Measurements from ENCODE around the gene ACSL6. TPM values are rescaled to one million over a fixed set of nuclear protein-coding genes. Genes with fewer than 3 reads are reported as not detected.

Gene ACSL6
- total and polyA plus RNA-seq, 4 donors = 0.10 to 6.7 (median 0.38) TPM

DNA sequence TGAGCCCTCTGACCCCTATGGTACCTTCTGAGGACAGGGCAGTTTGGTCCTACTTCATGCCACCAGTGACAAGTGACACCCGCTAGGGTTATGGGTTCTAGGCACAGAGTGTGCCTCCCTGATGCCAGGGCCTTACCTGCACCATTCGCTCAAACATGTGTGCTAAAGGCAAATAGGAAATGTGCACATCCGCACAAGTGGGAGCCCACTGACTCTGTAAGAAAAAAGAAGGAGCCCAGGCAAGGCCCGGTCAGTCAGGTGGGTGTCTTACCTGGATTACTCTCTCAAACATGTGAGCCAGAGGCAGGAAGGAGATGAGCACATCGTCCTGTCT lies 36.9 kb downstream of the ACSL6 start:
- DNase-seq (no peak), ATAC-seq (ENCODE audit: insufficient read depth, low FRiP score) (no peak)
- TF ChIP-seq CTCF (IDR thresholded peaks at IDR 0.05; ENCODE audit: control extremely low read depth, extremely low read depth) = no peak
- WGBS, 2 donors = 74 to 77% methylated on average over 5 of the region's 5 CpGs
- no peak overlapping the region for H3K9ac ChIP-seq (ENCODE audit: insufficient read depth in 1 of 2, low read length in 2 of 2)
- H3K4me3 ChIP-seq = no peak overlapping the region
- no peak overlapping the region for H3K27ac ChIP-seq (ENCODE audit: low read depth in 1 of 2, low read length in 1 of 2)
- no peaks in the 10 kb centered on the region for H3K9me3 ChIP-seq (ENCODE audit: control insufficient read depth in 4 of 4, insufficient read depth in 3 of 4, low read length in 3 of 4)
- H3K27me3 ChIP-seq (ENCODE audit: control insufficient read depth in 3 of 3, insufficient read depth in 3 of 3, low read length in 2 of 3) = no peaks in the 10 kb centered on the region
- peaks cover 0 to 2% (median 0%) of the 10 kb centered on the region in 5 donors for H3K4me1 ChIP-seq (ENCODE audit: control insufficient read depth in 5 of 5, insufficient read depth in 5 of 5, low read length in 5 of 5)
- H3K36me3 ChIP-seq (ENCODE audit: control insufficient read depth in 4 of 4, insufficient read depth in 4 of 4, low read length in 4 of 4) = no peaks in the 10 kb centered on the region

DNA sequence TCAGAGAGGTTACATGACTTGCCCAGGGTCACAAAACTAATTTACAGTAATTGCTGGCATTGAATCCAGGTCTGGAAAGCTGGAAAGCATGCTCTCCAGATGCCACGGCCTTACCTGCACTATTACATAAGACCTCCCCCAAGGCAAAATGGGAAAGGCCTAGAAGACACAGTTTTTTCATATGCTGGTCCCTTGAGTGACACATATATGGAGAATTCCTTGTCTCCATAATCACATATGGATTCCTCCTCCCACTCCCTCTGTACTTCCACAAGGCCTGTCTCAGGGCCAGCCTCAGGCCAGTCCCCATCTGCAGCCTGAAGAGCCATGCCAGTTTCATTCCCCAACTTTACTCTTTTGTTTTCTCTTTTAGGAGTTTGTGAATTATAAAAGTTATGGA lies 37.4 kb downstream of the ACSL6 start:
- no peak for TF ChIP-seq CTCF (IDR thresholded peaks at IDR 0.05; ENCODE audit: control extremely low read depth, extremely low read depth)
- Histone ChIP-seq H3K9ac (ENCODE audit: insufficient read depth in 1 of 2, low read length in 2 of 2) (no peak overlapping the region), H3K36me3 (ENCODE audit: control insufficient read depth in 4 of 4, insufficient read depth in 4 of 4, low read length in 4 of 4) (no peaks in the 10 kb centered on the region), H3K4me3 (no peak overlapping the region), H3K9me3 (ENCODE audit: control insufficient read depth in 4 of 4, insufficient read depth in 3 of 4, low read length in 3 of 4) (no peaks in the 10 kb centered on the region), H3K27me3 (ENCODE audit: control insufficient read depth in 3 of 3, insufficient read depth in 3 of 3, low read length in 2 of 3) (no peaks in the 10 kb centered on the region), H3K4me1 (ENCODE audit: control insufficient read depth in 5 of 5, insufficient read depth in 5 of 5, low read length in 5 of 5) (peaks cover 0 to 2% (median 0%) of the 10 kb centered on the region in 5 donors), H3K27ac (ENCODE audit: low read depth in 1 of 2, low read length in 1 of 2) (no peak overlapping the region)
- DNase-seq = no peak
- WGBS, 2 donors = 95 to 96% methylated on average over 1 of the region's 1 CpG
- no peak for ATAC-seq (ENCODE audit: insufficient read depth, low FRiP score)

GRCh38 chr5:131973089-131973712 lies 38.3 kb downstream of the ACSL6 start:
- no peak overlapping the region for H3K27ac ChIP-seq (ENCODE audit: low read depth in 1 of 2, low read length in 1 of 2)
- ATAC-seq (ENCODE audit: insufficient read depth, low FRiP score) (no peak), DNase-seq (no peak)
- peaks cover 0 to 2% (median 0%) of the 10 kb centered on the region in 5 donors for H3K4me1 ChIP-seq (ENCODE audit: control insufficient read depth in 5 of 5, insufficient read depth in 5 of 5, low read length in 5 of 5)
- no peaks in the 10 kb centered on the region for H3K27me3 ChIP-seq (ENCODE audit: control insufficient read depth in 3 of 3, insufficient read depth in 3 of 3, low read length in 2 of 3)
- H3K9me3 ChIP-seq (ENCODE audit: control insufficient read depth in 4 of 4, insufficient read depth in 3 of 4, low read length in 3 of 4) = no peaks in the 10 kb centered on the region
- 91 to 97% methylated on average over 9 of the region's 9 CpGs for WGBS, 2 donors
- no peak overlapping the region for H3K9ac ChIP-seq (ENCODE audit: insufficient read depth in 1 of 2, low read length in 2 of 2)
- no peak for TF ChIP-seq CTCF (IDR thresholded peaks at IDR 0.05; ENCODE audit: control extremely low read depth, extremely low read depth)
- no peak overlapping the region for H3K4me3 ChIP-seq
- no peaks in the 10 kb centered on the region for H3K36me3 ChIP-seq (ENCODE audit: control insufficient read depth in 4 of 4, insufficient read depth in 4 of 4, low read length in 4 of 4)

- DNase-seq (no peak), ATAC-seq (ENCODE audit: insufficient read depth, low FRiP score) (no peak)
- no peak for TF ChIP-seq CTCF (IDR thresholded peaks at IDR 0.05; ENCODE audit: control extremely low read depth, extremely low read depth)
- no peak overlapping the region for H3K27ac ChIP-seq (ENCODE audit: low read depth in 1 of 2, low read length in 1 of 2)
- no peaks in the 10 kb centered on the region for H3K27me3 ChIP-seq (ENCODE audit: control insufficient read depth in 3 of 3, insufficient read depth in 3 of 3, low read length in 2 of 3)
- no peaks in the 10 kb centered on the region for H3K4me1 ChIP-seq (ENCODE audit: control insufficient read depth in 5 of 5, insufficient read depth in 5 of 5, low read length in 5 of 5)
- H3K36me3 ChIP-seq (ENCODE audit: control insufficient read depth in 4 of 4, insufficient read depth in 4 of 4, low read length in 4 of 4) = no peaks in the 10 kb centered on the region
- H3K9ac ChIP-seq (ENCODE audit: insufficient read depth in 1 of 2, low read length in 2 of 2) = no peak overlapping the region
- no peak overlapping the region for H3K4me3 ChIP-seq
- no peaks in the 10 kb centered on the region for H3K9me3 ChIP-seq (ENCODE audit: control insufficient read depth in 4 of 4, insufficient read depth in 3 of 4, low read length in 3 of 4)
- WGBS, 2 donors = 78 to 85% methylated on average over 5 of the region's 5 CpGs
Measured at GRCh38 chr5:131968396-131968954, 43.0 kb downstream of the ACSL6 start.

All from lung (tissue), 12 donors.